ENCODE data around the gene ADRA2C.

The ADRA2C gene

GRCh38 chr4:3765271-3766035 lies 732 bp upstream of the ADRA2C start:
- TF ChIP-seq, protein P1, sequence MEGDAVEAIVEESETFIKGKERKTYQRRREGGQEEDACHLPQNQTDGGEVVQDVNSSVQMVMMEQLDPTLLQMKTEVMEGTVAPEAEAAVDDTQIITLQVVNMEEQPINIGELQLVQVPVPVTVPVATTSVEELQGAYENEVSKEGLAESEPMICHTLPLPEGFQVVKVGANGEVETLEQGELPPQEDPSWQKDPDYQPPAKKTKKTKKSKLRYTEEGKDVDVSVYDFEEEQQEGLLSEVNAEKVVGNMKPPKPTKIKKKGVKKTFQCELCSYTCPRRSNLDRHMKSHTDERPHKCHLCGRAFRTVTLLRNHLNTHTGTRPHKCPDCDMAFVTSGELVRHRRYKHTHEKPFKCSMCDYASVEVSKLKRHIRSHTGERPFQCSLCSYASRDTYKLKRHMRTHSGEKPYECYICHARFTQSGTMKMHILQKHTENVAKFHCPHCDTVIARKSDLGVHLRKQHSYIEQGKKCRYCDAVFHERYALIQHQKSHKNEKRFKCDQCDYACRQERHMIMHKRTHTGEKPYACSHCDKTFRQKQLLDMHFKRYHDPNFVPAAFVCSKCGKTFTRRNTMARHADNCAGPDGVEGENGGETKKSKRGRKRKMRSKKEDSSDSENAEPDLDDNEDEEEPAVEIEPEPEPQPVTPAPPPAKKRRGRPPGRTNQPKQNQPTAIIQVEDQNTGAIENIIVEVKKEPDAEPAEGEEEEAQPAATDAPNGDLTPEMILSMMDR (IDR thresholded peaks at IDR 0.05; ENCODE audit: insufficient read depth, low read depth, low read length, missing control alignments): no peak
- no peak overlapping the region for H3K4me3 ChIP-seq (ENCODE audit: low read length)
- DNase-seq (ENCODE audit: low read depth): peak; percentile 41

DNA sequence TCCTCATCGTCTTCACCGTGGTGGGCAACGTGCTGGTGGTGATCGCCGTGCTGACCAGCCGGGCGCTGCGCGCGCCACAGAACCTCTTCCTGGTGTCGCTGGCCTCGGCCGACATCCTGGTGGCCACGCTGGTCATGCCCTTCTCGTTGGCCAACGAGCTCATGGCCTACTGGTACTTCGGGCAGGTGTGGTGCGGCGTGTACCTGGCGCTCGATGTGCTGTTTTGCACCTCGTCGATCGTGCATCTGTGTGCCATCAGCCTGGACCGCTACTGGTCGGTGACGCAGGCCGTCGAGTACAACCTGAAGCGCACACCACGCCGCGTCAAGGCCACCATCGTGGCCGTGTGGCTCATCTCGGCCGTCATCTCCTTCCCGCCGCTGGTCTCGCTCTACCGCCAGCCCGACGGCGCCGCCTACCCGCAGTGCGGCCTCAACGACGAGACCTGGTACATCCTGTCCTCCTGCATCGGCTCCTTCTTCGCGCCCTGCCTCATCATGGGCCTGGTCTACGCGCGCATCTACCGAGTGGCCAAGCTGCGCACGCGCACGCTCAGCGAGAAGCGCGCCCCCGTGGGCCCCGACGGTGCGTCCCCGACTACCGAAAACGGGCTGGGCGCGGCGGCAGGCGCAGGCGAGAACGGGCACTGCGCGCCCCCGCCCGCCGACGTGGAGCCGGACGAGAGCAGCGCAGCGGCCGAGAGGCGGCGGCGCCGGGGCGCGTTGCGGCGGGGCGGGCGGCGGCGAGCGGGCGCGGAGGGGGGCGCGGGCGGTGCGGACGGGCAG lies 792 bp downstream of the ADRA2C start:
- peak; percentile 1 for DNase-seq (ENCODE audit: low read depth)
- TF ChIP-seq, protein P1 (IDR thresholded peaks at IDR 0.05; ENCODE audit: insufficient read depth, low read depth, low read length, missing control alignments): no peak
- no peak overlapping the region for H3K4me3 ChIP-seq (ENCODE audit: low read length)

GRCh38 chr4:3767570-3768288 lies 1.5 kb downstream of the ADRA2C start:
- H3K4me3 ChIP-seq (ENCODE audit: low read length): no peak overlapping the region
- peak; percentile 15 for DNase-seq (ENCODE audit: low read depth)
- TF ChIP-seq, protein P1 (IDR thresholded peaks at IDR 0.05; ENCODE audit: insufficient read depth, low read depth, low read length, missing control alignments): no peak

- no peak overlapping the region for H3K4me3 ChIP-seq (ENCODE audit: low read length)
- no peak for DNase-seq (ENCODE audit: low read depth)
- TF ChIP-seq, protein P1 (IDR thresholded peaks at IDR 0.05; ENCODE audit: insufficient read depth, low read depth, low read length, missing control alignments): no peak
These were observed 2.9 kb downstream of the ADRA2C start for GRCh38 chr4:3768842-3769641.

- no peak overlapping the region for H3K4me3 ChIP-seq (ENCODE audit: low read length)
- no peak for DNase-seq (ENCODE audit: low read depth)
- TF ChIP-seq, protein P1 (IDR thresholded peaks at IDR 0.05; ENCODE audit: insufficient read depth, low read depth, low read length, missing control alignments): no peak
These were observed 3.5 kb downstream of the ADRA2C start for GRCh38 chr4:3769642-3770184.

All from epithelial cell of esophagus (primary cell).